ENCODE results near the gene BCAR3.

Gene BCAR3

GRCh38 chr1:93638307-93638847 lies 43.3 kb downstream of the BCAR3 start:
- DNase-seq (ENCODE audit: low read depth), result no peak

DNA sequence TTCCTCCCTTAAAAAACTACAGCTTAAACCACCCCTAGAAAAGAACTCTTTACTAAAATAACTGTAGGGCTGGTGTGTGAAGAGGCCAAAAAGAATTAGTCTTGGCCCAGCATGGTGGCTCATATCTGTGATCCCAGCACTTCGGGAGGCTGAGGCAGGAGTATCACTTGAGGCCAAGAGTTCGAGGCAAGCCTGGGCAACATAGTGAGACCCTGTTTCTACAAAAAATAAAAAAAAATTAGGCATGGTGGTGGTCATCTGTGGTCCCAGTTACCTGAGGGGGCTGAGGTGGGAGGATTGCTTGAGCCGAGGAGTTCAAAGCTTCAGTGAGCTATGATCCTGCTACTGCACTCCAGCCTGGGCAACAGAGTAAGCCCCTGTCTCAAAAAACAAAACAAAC lies 44.9 kb downstream of the BCAR3 start:
- no peak for DNase-seq (ENCODE audit: low read depth)

DNA sequence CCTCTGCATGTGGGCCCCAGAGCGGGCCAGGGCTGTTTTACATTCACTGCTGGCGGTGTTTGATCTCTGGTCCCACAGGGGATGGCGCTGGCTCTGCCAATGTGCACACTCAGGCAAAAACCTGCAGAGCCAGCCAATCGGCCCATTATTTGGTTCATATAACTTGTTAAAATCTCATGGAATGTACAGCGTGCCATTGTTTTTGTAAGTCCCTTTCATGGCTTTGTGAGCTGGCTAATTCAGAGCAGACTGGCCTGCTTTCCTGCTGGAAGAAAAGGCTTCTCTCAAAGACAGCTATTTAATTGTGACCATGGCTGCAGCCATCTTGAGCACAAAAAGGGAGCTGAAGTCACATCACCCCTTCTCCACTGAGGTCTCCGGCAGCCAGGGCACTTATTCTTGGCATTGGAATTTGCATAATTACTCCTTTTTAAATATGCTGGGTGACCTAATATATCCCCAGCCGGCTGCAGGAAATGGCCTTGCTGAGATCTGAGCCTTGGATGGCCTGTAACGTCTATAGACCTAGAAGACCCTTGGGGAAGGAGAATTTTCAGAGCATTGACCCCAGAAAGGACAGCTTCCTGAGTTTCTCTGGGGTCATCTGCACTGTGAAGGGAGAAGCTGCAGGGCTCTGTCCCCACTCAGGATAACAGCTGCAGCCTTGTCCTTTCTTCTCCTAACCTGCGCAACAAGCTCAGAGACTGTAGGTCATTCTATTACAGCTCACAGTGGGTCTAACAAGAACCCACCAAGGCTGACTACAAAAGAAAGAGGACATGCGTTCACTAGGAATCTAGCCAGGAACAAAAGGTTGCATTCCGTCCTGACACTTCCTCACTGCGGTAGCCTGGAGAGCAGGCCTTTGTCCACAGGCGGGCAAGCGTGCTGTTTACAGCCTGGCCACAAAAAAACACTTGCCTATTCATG lies 45.8 kb downstream of the BCAR3 start:
- no peak for DNase-seq (ENCODE audit: low read depth)

DNA sequence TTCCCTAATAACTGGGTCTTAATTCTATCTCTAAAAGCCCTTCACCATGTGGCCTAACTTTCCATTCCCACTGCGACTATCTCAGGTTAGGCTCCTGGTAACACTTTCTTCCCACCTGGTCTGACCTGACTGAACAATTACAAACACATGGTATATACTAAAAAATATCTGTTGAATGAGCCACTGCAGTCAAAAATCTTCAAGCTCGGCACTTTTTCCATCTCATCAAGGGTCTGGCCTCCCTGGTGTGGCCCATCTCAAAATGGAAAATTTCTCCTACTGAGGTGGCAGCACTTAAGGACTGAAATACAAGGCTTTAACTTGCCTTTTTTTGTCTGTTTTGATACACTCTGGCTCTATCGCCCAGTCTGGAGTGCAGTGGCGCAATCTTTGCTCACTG lies 48.3 kb downstream of the BCAR3 start:
- DNase-seq (ENCODE audit: low read depth), result no peak

GRCh38 chr1:93631626-93632365 lies 49.8 kb downstream of the BCAR3 start:
- no peak for DNase-seq (ENCODE audit: low read depth)

DNA sequence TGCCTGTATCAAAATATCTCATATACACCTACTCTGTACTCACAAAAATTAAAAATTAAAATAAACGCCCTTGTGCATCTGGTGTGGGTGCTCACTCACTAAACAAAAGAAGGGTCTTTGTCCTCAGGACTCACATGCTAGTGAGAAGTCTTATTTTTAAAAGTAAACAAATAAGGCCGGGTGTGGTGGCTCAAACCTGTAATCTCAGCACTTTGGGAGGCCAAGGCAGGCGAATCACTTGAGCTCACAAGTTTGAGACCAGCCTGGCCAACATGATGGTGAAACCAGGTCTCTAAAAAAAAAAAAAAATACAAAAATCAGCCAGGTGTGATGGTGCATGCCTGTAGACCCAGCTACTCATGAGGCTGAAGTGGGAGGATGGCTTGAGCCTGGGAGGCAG lies 51.5 kb downstream of the BCAR3 start:
- DNase-seq (ENCODE audit: low read depth), result no peak

DNA sequence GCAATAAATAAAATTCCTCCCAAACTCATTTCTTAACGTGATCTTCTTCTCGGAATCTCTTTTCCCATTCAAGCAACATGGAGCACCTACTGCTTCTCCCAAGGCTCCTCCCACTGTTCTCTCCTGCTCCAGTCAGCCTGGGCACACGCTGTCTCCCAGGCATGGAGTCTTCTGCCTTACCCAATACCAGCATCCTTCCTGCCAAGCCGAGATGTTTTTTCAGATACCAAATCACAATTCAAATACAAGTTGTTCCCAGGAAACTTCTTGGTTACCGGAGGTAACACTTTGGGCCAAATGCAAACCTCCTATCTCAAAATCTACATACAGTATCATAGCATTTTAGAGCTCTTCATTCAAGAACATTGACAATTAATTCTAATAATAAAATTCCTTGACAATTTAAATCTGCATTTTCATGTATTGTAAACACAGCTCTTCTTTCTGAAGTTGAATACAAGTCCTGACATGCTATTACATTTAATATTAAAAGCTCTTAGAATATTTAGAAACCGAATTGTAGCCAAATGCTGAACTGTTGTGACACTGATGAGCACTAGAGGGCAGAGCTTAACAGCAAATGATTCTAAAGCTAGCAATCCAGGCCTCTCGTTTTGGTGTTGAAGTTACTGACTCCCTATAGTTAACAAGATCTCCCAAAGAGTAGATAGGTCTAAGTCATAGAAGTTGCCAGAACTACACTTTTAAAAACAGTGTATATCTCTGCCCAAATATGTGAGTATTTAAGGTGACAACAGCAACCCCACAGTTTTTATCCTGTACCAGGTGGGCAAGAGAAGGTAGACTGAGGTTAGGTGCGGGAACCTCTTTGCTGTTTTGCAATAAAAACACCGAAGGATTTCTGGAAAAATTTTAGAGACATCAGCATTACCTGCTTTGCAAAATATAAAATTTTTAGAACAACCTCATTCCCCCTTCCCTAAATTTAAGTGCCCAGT lies 52.3 kb downstream of the BCAR3 start:
- DNase-seq (ENCODE audit: low read depth), result no peak

GRCh38 chr1:93628681-93629080 lies 53.0 kb downstream of the BCAR3 start:
- DNase-seq (ENCODE audit: low read depth), result no peak

GRCh38 chr1:93625582-93626327 lies 55.9 kb downstream of the BCAR3 start:
- no peak for DNase-seq (ENCODE audit: low read depth)

DNA sequence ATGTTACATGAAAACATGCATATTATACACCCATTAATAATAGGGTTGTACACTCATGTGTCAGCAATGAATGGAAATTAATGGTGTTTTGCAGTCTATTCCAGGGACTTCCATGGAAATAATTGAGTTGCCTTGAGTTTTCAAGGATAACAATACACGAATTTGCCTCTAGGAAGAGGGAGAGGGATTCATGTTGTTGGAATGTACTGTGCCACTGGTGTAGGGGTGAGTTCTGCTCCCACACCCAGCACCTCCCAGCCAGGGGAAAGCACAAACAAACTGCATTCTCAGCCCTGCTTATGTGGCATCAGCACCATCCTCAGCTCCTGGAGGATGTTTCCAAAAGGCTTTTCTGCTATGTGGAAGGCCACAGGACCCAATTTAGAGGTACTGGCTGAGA lies 57.8 kb downstream of the BCAR3 start:
- DNase-seq (ENCODE audit: low read depth), result no peak

GRCh38 chr1:93623436-93623835 lies 58.2 kb downstream of the BCAR3 start:
- DNase-seq (ENCODE audit: low read depth), result no peak

DNA sequence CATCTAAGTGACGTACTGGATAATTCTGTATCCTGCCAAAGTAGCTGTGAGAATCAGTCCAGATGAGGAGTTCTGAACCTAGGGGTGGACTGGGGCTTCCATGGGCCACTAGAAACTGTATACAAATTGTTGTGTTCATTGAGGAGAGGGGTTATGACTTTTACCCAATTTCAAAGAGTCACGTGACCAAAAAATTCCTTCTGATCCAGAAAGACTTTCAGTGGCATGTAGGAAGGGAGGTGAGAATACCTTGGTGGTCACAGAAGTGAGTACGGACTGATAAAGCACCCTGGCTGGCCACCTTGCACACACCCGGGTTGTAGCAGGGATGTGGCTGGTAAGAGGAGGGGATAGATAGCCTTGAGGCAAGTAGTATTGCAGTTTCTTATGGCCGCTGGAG lies 60.4 kb downstream of the BCAR3 start:
- DNase-seq (ENCODE audit: low read depth), result no peak

DNA sequence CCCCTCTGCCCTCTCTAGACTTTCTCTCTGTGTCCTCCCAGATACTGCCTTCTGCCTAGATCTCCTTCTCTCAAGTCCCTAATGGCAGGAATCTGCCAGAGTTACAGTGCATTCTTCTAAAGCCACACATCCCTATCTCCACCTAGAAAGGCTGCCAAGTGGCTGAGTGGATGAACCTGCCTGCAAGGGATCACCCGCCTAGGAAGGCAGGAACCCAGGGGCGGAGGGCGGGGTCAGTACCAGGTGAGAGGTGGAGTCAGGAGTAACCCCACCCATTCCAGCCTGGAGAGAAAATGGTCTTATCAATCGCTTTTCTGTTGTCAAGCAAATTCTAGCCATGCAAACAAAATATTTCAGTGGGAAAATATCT lies 60.8 kb downstream of the BCAR3 start:
- no peak for DNase-seq (ENCODE audit: low read depth)

DNA sequence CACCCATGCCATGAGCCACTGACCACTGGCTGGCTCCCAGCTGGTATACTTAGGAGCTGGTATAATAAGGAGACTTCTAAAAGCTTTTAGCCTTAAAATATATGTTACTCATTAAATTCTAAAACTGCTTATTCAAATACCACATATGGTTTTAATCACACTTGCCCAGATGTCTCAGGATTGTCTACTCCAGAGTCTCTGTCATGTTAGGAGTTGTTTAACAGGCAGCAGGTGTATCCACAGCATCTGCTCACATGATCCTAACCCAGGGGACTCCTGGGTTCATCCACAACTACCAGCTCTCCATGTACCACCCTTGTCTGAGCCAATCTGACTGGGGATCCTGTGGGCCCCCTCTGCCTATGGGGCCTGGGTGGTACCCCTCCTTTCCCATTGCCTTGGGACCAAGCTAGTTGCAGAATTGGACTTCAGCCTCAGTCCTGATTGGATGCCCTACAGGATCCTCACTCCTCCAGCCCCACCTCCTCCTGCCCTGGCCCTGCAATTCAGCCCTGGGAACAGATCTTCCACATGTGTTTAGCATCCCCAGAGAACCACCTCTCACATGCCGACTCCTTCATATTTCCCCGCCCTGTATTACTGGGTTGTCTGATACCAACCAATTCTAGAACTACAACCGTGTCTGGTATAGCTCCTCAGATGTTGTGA lies 61.3 kb downstream of the BCAR3 start:
- DNase-seq (ENCODE audit: low read depth), result no peak

DNA sequence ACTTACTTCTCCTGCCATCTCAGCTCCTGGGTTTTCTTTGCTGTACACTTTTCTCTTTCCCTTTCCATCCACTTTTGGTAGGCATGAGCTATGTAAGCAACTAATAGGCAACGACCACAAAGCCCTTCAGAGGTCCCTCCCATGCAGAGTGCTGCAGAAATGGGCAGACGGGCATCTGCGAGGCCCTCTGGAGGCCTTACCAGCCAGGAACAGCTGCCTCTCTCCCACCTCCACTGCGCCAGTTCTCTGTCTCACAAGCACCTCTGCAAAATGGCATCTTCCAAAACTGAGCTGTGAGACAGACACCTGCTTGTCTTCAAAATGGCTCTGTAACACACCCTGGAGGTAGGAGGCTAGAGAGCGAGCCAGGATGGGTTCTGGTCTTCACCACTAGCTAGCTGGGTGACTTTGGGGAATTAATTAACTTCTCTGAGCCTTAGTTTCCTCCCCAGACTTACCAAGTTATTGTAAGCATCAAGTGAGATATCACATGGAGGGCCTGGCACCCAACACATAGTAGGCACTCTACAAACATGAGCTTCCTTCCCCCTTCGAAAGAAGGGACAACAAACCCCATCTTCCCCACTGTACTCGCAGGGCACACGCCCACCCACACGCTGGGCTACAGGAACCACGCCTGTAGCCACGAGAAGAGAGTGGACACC lies 62.0 kb downstream of the BCAR3 start:
- no peak for DNase-seq (ENCODE audit: low read depth)

DNA sequence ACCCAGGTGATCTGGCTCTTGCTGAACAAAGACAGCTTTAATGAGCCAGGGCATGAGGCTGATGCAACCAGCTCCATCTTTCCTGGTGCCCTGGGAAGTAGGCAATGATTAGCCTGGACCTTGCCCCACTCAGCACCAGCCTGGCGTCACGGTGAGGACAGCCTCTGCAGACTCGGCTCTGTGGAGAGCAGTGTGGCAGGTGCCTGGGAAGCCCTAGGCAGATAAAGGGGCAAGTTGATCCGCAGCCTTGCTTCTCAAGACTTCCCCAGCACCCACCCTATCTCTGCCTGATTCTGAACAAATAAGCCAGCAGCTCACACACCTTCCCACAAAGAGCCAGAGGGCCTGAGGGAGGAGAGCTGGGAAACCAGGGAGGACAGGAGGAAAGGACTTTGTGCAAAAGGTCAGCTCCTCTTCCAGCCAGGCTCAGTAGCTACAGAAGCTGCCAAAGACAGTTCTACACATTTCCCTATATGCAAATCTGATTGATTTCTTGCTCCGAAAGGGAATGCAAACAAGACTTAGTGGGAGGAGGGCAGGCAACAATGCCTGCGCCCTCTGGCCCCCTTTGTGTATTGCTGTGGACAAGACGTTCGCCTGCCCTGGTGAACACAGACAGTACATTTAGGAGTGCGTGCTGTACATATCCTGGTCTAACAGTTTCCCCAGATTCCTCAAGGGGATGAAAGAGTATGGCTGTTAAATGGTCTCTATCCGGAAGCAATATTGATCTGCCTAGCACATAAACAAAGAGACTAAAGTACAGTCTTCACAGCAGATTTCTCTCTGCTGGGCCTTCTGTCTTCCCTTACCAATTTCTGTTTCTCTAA lies 63.8 kb downstream of the BCAR3 start:
- DNase-seq (ENCODE audit: low read depth), result no peak

DNA sequence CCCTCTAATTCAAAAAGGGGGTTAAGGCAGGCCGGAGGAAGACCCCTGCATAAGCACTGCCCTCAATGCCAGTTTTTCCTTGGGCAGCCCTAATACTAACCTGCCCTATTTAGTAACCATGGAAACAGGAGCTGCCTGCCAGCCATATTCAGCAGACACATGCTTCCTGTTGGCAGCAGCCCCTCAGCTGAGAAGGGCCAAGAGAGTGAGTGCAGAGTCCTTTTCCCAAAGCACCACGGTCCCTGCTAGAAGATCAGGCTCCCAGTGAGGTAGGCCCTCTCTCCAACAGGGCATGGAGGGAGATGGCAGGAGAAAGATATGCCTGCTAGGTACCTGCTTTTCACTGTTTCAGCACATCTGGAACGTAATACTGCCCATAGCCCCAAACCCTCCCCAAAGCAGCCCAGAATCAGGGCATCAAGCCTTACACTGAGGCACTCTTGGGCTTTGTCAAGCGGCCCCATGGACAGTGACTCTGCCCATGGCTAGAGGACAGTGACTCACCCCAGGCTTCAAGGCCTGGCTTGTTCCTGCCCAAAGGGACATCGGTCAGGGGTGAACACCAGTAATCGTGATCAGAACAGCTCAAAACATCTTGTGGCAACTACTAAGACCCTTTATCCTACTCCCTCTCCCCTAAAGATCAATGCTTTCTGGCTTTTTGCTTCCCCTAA lies 64.5 kb downstream of the BCAR3 start:
- no peak for DNase-seq (ENCODE audit: low read depth)

DNA sequence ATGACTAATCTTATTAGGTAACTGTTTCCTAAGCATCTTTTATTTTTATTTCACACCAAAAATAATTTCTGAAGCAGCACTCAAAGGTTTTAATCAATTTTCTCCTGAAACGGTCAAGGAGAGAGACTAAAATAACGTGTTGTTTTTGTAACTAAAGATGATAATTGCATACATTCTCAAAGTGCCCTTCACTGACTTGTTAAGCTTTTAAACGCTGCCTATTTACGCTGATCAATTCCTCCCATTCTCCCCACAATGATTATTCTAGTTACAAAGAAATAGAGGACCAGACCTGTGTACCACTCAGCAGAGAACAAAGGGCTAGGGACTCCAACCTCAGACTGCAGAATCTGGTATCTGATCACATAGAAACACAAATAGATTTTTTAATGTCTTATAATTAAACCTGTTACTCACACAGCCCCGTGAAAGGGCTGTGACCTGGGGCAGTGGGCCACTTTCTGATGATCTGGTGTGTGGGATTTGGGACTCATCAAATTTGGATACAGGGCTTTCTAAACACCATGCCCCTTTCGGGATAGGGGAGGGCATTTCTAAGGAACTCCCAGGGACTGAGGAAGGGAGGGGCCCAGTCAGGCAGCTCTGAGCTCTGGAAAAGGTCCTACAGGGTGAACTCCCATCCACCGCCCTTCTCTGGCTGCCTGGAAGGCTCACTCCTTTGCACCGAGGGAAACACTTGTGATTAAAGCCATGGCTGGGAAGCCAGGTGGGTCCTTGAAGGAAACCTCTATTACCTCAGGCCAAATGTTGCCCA lies 65.2 kb downstream of the BCAR3 start:
- DNase-seq (ENCODE audit: low read depth), result no peak
